ENCODE data around the gene HESX1.

- TF ChIP-seq, protein P1, sequence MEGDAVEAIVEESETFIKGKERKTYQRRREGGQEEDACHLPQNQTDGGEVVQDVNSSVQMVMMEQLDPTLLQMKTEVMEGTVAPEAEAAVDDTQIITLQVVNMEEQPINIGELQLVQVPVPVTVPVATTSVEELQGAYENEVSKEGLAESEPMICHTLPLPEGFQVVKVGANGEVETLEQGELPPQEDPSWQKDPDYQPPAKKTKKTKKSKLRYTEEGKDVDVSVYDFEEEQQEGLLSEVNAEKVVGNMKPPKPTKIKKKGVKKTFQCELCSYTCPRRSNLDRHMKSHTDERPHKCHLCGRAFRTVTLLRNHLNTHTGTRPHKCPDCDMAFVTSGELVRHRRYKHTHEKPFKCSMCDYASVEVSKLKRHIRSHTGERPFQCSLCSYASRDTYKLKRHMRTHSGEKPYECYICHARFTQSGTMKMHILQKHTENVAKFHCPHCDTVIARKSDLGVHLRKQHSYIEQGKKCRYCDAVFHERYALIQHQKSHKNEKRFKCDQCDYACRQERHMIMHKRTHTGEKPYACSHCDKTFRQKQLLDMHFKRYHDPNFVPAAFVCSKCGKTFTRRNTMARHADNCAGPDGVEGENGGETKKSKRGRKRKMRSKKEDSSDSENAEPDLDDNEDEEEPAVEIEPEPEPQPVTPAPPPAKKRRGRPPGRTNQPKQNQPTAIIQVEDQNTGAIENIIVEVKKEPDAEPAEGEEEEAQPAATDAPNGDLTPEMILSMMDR (IDR thresholded peaks at IDR 0.05), result no peak
- TF ChIP-seq POLR2A (IDR thresholded peaks at IDR 0.05) (no peak), EP300 (IDR thresholded peaks at IDR 0.05) (no peak)
Measured at GRCh38 chr3:57233799-57234198, 34.0 kb upstream of the HESX1 start.

All from ovary (tissue), 3 donors.